NCI-H460 (cell line): ENCODE data around the gene BIRC3. TPM values are rescaled to one million over a fixed set of nuclear protein-coding genes. Genes with fewer than 3 reads are reported as not detected.
"Not testable (repeated sequence)": the region's sequence is repeated elsewhere in the genome, so short reads cannot be mapped to it uniquely, and the experiment has no call there.

Experiments
- DNase-seq: peaks from one replicate; pipeline ENCODE4 v3.0.0-alpha.2; 2016; ENCODE audit warnings: low read depth; ENCODE audit errors: extremely low read depth
- total RNA-seq: library from RNA; depleted of rRNA; stranded (reverse); fragments of >200 nt; shearing (Covaris generic); gene quantifications from 2 replicates; pipeline ENCODE4 v1.2.3, GENCODE V29; 2014

Gene BIRC3
- total RNA-seq, 1 experiment from 2014 or later = 2.0 TPM

DNA sequence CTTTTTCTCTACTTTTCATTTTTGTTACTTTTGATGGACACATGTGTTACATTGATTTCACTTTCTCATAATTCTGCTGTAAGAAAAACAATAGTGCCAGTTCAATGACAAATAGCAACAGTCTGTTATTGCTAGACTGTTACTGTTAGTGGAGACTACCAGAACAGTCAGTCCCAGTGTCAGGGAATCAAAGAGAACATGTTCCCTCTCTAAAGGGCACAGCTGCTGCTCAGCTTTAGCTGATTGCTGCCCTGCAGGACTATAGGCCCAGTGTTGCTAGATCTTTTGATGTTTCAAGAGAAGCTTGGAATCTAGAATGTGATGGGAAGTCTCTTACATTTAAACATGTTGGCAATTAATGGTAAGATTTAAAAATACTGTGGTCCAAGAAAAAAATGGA lies 3.4 kb downstream of the BIRC3 start:
- DNase-seq = no peak

DNA sequence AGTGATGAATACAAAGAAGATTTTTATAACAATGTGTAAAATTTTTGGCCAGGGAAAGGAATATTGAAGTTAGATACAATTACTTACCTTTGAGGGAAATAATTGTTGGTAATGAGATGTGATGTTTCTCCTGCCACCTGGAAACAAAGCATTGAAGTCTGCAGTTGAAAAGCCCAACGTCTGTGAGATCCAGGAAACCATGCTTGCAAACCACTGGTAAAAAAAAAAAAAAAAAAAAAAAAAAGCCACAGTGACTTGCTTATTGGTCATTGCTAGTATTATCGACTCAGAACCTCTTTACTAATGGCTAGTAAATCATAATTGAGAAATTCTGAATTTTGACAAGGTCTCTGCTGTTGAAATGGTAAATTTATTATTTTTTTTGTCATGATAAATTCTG lies 5.3 kb downstream of the BIRC3 start:
- DNase-seq = no peak

DNA sequence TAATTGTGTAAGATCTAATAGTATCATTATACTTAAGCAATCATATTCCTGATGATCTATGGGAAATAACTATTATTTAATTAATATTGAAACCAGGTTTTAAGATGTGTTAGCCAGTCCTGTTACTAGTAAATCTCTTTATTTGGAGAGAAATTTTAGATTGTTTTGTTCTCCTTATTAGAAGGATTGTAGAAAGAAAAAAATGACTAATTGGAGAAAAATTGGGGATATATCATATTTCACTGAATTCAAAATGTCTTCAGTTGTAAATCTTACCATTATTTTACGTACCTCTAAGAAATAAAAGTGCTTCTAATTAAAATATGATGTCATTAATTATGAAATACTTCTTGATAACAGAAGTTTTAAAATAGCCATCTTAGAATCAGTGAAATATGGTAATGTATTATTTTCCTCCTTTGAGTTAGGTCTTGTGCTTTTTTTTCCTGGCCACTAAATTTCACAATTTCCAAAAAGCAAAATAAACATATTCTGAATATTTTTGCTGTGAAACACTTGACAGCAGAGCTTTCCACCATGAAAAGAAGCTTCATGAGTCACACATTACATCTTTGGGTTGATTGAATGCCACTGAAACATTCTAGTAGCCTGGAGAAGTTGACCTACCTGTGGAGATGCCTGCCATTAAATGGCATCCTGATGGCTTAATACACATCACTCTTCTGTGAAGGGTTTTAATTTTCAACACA lies 6.4 kb downstream of the BIRC3 start:
- DNase-seq = no peak

DNA sequence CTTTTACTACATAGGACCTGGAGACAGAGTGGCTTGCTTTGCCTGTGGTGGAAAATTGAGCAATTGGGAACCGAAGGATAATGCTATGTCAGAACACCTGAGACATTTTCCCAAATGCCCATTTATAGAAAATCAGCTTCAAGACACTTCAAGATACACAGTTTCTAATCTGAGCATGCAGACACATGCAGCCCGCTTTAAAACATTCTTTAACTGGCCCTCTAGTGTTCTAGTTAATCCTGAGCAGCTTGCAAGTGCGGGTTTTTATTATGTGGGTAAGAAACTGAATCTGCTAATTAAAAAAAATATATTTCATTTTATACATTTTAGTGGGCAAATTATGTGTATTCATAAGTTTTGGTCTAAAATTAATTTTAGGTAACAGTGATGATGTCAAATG lies 7.8 kb downstream of the BIRC3 start:
- no peak for DNase-seq

DNA sequence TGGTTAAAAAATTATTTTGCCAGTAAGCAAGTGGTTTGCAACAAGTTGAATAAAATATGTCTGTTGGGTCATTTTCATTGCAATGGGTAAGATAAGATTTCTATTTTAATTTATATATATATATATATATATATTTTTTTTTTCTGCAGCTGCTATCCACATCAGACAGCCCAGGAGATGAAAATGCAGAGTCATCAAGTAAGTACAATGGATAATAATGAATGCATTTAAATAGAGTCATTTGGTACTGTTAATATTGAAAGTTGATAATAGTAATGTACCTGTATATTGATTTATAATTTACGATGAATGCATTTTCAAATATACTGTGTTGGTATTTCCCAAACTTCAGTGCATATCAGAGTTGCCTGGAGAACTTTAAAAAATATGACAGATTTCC lies 11.5 kb downstream of the BIRC3 start:
- DNase-seq = no peak

DNA sequence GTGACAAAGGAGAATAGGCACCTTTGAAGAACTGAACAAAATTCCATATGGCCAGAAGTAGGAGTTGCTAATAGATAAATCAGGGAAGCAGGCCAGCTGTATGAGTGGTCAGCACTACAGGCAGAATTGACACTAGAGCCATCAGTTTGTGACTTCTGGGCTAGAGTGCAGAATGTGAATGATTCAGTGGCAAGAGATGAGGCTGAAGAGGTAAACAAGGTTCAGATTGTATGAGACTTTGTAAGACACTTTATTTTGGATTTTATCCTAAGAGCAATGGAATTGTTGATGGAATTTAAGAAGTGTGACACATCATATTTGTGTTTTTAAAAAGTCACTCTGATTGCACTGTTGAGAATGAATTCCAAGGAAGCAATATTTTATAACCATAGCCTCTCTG lies 12.9 kb downstream of the BIRC3 start:
- DNase-seq = no peak

DNA sequence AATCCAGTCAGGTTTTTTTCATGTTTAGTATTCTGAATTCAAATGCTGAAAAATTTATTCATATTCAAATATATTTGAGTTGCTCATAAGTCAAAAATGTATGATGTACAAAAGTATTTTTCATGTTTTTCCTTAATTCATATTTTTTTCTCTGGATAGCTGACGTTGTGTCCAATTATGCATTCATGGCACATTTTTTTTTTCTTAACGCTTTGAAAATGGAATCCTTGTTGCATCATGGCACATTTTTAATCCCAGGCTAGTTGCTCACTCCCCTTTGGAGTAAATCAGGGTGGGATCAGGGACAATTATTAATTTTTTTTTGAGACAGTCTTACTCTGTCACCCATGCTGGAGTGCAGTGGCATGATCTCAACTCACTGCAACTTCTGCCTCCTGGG lies 14.1 kb downstream of the BIRC3 start:
- DNase-seq = no peak

DNA sequence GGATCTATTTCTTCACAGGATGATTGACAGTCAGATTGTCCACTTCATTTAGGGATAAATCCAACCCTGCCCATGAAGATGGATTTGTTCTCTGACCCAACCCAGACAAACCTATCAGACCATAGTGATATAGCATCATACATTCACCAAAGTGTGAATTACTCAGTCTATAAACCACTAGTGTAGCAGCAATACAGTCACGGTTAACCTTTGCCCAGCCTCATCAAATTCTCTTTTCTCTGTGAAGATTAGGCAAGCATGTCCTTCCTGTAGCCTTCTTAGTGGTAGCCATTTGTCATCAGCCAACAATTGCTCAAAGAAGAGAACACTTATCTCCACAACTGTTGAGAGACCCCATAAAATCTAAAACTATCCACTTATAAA lies 15.3 kb downstream of the BIRC3 start:
- DNase-seq = no peak

DNA sequence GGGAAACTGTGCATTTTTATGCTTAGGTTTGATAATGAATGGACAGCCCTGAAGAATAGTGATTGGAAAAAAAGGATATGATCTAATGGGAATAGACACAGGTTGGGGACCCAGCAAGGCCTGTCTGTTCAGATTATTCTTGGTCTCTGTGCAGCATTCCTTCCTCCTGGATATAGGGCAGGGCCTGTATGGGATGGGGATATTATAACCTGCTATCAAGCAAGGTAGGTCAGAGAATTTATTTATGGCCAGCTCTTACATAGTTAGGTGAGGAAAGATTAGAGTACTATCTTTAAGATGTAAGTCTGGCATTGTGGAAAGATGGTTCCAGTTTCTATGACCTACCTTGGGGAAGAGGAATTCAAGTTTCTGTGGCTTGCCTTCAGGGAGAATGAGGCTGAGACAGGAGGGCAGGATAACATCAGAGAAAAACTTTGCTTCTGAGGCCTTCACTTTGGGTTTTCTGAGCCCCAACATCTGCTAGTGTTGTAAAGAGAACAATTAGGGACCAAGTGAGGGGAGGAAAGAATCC lies 21.3 kb downstream of the BIRC3 start:
- no peak for DNase-seq

DNA sequence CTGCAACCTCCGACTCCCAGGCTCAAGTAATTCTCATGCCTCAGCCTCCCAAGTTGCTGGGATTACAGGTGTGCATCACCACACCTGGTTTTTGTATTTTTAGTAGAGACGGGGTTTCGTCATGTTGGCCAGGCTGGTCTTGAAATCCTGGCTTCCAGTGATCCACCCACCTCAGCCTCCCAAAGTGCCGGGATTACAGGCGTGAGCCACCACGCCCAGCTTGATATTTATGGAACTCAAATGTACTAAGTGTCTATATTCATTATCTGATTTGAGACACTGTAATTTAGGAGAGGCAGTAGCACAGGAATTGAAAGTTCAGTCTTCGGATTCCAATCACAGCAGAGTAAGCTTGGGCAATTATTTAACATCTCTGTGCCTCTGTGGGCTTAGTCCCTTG lies 24.0 kb downstream of the BIRC3 start:
- DNase-seq = not testable (repeated sequence)

DNA sequence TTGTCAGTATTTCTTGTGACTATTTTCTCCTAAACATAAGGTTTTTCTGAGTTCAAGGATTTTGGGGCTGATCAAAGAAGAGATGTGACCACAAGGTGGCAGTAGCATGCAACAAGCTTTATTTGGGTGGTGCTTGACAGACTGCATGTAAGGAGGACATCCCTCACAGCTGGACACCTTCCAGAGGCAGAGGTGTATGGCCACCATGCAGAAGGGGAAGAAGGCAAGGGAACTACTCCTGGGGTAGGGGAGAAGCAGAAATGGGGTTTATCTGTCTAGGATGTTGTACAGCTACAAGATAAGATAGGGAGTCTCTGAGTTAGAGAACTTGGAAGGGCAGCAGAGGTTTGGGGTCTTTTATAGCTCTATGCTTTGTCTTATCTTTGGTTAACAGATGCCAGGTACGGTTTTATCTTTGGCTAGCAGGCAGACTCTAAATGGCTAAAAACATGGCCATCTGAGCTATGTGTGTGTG lies 24.6 kb downstream of the BIRC3 start:
- peak; percentile 68 for DNase-seq

DNA sequence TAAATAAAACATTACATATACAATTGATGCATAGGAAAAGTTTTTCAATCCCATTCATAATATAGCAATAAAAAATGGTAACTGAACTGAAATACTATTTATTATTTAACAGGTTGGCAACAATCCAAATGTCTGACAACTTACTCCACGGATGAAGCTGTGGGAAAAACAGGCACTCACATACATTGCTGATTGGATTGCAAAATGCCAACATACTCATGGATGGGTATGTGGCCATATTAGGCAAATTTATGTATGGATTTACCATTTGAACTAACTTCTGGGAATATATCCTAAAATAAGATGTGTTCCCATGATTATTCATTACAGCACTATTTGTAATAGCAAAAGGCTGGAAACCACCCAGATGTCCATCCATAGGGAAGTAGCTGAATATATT lies 26.5 kb downstream of the BIRC3 start:
- DNase-seq = no peak

DNA sequence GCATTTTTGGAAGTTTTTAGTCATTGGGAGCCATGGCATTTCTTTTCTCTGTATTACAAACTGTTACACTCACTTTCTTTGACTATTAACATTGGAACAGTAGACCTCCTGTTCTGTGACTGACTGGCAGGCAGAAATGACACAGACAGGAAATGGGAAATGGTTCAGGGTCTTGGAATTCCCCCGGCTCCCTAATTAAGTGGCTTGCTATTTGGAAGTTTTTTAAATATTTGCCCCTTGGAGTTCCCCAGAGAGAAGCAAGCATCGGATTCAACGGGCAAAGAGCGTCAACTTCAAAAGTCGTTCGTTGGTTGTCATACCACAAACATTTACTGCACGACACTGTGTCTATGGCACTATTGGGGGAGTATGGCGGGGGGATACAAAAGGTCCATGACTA lies 28.6 kb downstream of the BIRC3 start:
- DNase-seq = peak; percentile 47

DNA sequence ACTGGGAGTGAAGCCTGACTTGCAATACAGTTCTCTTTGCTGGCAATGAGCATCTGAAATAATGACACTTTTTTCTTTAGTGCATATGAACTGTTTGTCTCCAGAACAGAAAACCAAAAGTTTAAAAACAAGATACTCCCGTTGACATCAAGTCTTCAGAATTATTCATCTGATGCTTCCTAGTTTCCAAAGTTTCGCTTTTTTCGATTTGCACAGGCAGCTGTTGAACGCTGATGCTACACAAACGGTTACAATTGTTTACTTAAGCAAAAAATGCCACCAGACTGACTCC lies 29.1 kb downstream of the BIRC3 start:
- no peak for DNase-seq

DNA sequence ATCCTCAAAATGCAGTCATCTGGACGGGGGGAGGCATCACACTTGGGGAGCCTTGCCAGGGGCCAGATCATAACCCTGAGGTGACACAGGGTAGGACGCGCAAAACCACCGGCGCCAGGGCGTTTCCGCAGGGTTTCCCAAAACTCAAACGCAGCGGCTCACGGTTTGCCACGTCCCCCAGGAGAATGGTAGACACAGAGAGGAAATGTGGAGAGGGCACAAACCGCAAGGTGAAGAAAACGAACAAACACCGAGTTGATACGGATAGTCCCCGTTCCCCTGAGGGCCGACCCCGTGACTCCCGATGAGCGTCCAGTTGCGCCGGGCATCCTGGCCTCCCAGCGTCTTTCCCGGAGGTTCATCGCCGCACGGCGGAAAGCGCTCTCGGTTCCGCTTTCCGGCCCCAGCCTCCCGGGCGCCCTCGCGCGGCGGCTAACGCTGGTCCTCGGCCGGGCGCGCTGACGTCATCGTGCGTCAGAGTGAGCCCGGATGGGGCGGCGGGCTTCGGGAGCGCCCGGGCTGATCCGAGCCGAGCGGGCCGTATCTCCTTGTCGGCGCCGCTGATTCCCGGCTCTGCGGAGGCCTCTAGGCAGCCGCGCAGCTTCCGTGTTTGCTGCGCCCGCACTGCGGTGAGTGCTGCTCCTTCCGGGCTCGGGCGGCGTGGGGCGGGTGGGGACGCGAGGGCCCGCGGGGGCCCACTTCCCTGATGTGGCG lies 29.6 kb downstream of the BIRC3 start, which contains the start of gene BIRC2:
Gene BIRC2, plus strand, starts transcription at position 467 of the 714 bp plus-strand sequence. CDS start 2,641 bp downstream, outside the sequence.
- peak; percentile 85 for DNase-seq

DNA sequence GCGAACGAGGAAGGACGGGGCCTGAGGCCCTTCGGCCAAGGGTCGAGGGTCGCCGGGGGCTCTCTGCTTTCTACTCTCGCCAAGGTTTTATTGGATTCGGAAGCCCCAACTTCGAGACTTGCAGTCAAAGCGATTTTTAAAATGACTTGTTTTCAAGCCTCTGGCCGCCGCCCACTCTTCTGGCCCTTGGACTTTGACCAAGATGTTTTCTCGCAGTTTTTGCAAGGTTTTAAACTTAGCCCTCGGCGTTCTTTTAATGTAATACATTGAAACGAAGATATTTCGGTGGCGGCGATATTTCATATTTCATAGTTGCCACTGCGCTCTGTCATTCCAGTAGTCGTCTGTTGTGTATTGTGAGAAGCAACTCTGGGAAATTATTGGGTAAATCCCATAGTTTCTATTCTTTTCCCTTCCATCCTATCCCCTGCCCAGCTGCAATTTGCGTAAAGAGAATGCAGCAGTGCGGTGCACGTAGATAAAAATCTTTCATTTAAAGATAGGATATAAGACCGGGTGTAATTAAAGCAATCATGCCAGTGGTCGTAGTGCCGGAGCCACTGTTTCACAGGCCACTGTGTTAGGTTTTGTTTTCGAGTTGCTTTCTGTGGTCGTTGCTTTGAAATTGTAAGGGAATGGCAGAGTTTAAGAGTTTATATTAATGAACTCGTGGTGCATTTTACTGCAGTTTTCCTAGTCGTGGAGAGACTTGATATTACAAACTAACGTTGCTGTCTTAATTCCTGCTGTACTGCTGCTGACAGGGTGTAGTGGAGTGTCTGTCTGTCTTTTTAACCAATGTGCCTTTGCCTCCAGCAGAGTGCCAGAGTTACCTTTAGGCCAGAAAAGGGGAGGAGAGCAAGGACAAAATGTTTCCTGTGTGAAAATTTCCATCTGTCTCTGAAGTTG lies 30.4 kb downstream of the BIRC3 start:
- no peak for DNase-seq

DNA sequence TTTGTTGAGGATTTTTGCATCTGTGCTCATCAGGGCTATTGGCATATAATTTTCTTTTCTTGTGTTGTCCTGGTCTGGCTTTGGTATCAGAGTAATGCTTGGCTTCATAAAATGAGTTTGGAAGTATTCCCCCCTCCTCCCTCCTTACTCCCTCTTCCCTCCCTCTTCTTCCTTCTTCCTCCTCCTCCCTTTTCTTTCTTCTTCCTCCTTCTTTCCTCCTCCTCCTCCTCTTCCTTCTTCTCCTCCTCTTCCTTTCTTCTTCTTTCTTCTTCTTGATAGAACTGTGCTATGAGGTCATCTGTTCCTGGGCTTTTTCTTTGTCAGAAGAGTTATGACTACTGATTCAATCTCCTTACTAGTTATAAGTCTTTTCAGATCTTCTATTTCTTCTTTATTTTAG lies 39.8 kb downstream of the BIRC3 start:
- DNase-seq = no peak

DNA sequence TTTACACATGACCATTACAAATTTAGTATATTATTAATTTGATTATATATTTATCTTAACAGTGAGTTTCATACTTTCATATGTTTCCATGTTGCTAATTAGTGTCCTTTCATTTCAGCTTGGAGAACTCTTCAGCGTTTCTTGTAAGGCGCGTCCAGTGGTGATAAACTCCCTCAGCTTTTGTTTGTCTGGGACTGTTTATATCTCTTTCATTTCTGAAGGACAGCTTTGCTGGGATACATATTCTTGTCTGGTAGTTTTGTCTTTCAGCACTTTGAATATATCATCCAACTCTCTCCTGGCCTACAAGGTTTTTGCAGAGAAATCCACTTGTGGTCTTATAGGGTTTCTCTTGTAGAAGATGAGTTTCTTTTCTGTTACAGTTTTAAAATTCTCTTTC lies 42.1 kb downstream of the BIRC3 start:
- DNase-seq = no peak

DNA sequence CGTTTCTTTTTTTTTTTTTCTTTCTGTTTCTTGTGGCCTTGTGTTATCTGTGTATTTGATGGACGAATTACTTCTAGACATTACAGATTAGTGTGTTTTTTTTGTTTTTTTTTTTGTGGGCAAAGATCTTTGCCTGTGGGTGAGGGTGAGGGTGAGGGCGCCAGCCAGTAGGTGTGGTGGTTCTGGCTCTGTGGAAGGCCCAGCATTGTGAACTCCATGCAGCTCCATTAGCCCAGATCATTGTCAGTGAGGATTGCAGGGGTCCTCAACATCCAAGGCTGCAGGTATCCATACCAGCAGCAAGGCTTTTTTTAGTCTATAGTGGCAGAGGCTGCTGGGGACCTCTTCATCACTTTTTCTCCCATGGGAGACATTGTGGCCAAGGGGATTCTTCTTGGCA lies 43.4 kb downstream of the BIRC3 start:
- DNase-seq = no peak

DNA sequence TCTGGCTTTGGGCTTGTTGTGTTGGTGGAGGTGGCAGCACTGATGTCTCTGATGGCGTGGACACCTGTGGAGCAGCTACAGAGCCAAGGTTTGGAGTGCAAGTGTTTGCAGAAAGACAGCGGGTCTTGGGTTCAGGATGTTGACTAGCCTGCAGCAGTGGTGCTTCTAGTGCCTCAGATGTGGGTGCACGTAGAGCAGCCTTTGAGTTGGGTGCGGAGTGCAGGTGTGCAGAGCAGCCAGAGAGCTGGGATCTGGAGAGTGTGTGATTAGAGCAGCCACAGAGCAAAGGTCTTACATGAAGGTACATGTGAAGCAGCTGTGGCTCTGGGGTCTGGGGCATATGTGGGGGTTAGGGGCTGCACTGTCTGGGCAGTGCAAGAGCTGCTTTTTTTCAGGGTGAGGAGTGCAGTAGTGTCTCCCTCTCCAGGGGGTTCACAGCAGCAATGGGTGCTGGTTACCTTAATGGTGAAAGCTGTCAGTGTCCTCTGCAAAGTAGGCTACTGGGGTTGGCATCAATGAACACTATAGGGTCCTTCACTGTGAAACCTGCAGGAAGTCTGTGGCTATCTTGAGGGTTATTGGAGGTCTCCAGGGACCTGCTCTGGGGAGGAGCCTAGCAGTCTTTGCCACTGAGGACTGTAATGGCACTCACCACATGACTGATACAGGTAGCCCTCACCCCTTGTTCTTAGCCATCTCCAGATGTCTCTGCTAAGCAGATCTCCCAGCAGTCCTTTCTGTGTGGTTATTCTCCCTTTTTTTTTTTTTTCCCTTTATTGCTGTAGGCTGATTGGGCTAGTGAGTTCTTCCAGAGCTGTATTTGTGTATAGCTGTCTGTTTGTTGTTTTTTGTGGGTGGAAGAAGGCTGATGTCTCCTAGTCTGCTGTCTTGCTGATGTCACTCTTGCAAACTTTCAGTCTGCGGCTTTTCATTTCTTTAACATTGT lies 44.1 kb downstream of the BIRC3 start:
- no peak for DNase-seq
